Subcutaneous abdominal adipose tissue (tissue), 5 donors: Measurements from ENCODE around the gene GYG2.
"Not testable (repeated sequence)": the region's sequence is repeated elsewhere in the genome, so short reads cannot be mapped to it uniquely, and the experiment has no call there.

Experiments
- H3K27ac ChIP-seq: one replicate; pipeline ENCODE4 v1.7.0; 2013; ENCODE audit warnings: low read depth, mild to moderate bottlenecking, inconsistent platforms, low read length, moderate library complexity
- H3K27me3 ChIP-seq, 5 donors: one replicate each; pipeline ENCODE4 v1.7.0; 2013; ENCODE audit warnings: low read length in 5 of 5, inconsistent platforms in 1 of 5; ENCODE audit not compliant: control insufficient read depth in 5 of 5, insufficient read depth in 4 of 5
- H3K36me3 ChIP-seq, 5 donors: one replicate each; pipeline ENCODE4 v1.7.0; 2013; ENCODE audit warnings: low read length in 5 of 5; ENCODE audit not compliant: control insufficient read depth in 5 of 5, insufficient read depth in 5 of 5
- H3K4me1 ChIP-seq, 5 donors: one replicate each; pipeline ENCODE4 v1.7.0; 2013; ENCODE audit warnings: low read length in 5 of 5, mild to moderate bottlenecking in 3 of 5, moderate library complexity in 1 of 5; ENCODE audit not compliant: control insufficient read depth in 5 of 5, insufficient read depth in 5 of 5
- H3K4me3 ChIP-seq, 5 donors: one replicate each; pipeline ENCODE4 v1.7.0; 2013; ENCODE audit warnings: low read length in 5 of 5, low read depth in 1 of 5
- H3K9ac ChIP-seq, 5 donors: one replicate each; pipeline ENCODE4 v1.7.0; 2013; ENCODE audit warnings: low read length in 5 of 5, mild to moderate bottlenecking in 4 of 5, moderate library complexity in 3 of 5
- H3K9me3 ChIP-seq, 5 donors: one replicate each; pipeline ENCODE4 v1.7.0; 2013; ENCODE audit warnings: low read length in 5 of 5; ENCODE audit not compliant: control insufficient read depth in 5 of 5
- donor health status: healthy.
- donor health status: healthy.
- donor health status: healthy.
- donor health status: healthy.
- donor health status: healthy.

The GYG2 gene

GRCh38 chrX:2897311-2897689 is 68.6 kb downstream of the GYG2 start:
- peaks cover 2 to 27% (median 21%) of the 10 kb centered on the region in 5 donors for H3K4me1 ChIP-seq
- peaks cover 0 to 3% (median 0%) of the 10 kb centered on the region in 5 donors for H3K9me3 ChIP-seq
- no peak overlapping the region for H3K27ac ChIP-seq
- no peak overlapping the region for H3K4me3 ChIP-seq
- H3K27me3 ChIP-seq = no peaks in the 10 kb centered on the region
- no peak overlapping the region for H3K9ac ChIP-seq
- H3K36me3 ChIP-seq = no peaks in the 10 kb centered on the region

GRCh38 chrX:2897690-2898623 is 69.2 kb downstream of the GYG2 start:
- not testable (repeated sequence) for H3K36me3 ChIP-seq, H3K27ac ChIP-seq, H3K27me3 ChIP-seq, H3K9me3 ChIP-seq, H3K9ac ChIP-seq
- peaks cover 2 to 27% (median 21%) of the 10 kb centered on the region in 5 donors for H3K4me1 ChIP-seq
- peak overlapping the region in 2 of 5 donors; percentile 1 to 7 for H3K4me3 ChIP-seq

- H3K36me3 ChIP-seq = no peaks in the 10 kb centered on the region
- H3K4me3 ChIP-seq = no peak overlapping the region
- no peak overlapping the region for H3K27ac ChIP-seq
- H3K27me3 ChIP-seq = no peaks in the 10 kb centered on the region
- peaks cover 4 to 18% (median 9%) of the 10 kb centered on the region in 5 donors for H3K9me3 ChIP-seq
- H3K4me1 ChIP-seq = peaks cover 2 to 27% (median 21%) of the 10 kb centered on the region in 5 donors
- no peak overlapping the region for H3K9ac ChIP-seq
These were observed 70.2 kb downstream of the GYG2 start for GRCh38 chrX:2898846-2899512.

DNA sequence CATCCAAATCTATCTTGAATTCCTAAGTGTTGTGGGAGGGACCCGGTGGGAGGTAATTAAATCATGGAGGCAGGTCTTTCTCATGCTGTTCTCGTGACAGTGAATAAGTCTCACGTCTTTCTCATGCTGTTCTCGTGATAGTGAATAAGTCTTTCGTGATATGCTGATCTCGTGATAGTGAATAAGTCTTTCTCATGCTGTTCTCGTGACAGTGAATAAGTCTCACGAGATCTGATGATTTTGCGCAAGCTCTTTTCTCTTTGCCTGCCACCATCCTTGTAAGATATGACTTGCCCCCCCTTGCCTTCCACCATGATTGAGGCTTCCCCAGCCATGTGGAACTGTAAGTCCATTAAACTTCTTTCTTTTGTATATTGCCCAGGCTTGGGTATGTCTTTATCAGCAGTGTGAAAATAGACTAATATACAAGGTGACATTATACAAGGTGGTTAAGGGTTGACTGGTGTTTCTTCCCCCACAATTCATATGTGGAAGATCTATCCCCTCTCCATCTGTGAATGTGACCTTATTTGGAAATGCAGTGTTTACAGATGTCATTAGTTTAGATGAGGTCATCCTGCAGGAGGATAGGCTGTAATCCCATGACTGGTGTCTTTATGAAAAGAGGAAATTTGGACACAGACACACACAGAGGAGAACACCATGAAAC is 72.8 kb downstream of the GYG2 start:
- H3K27me3 ChIP-seq = no peaks in the 10 kb centered on the region
- H3K9me3 ChIP-seq = peaks cover 7 to 25% (median 18%) of the 10 kb centered on the region in 5 donors
- peaks cover 2 to 15% (median 14%) of the 10 kb centered on the region in 5 donors for H3K4me1 ChIP-seq
- H3K9ac ChIP-seq = no peak overlapping the region
- H3K36me3 ChIP-seq = no peaks in the 10 kb centered on the region
- no peak overlapping the region for H3K4me3 ChIP-seq
- no peak overlapping the region for H3K27ac ChIP-seq

DNA sequence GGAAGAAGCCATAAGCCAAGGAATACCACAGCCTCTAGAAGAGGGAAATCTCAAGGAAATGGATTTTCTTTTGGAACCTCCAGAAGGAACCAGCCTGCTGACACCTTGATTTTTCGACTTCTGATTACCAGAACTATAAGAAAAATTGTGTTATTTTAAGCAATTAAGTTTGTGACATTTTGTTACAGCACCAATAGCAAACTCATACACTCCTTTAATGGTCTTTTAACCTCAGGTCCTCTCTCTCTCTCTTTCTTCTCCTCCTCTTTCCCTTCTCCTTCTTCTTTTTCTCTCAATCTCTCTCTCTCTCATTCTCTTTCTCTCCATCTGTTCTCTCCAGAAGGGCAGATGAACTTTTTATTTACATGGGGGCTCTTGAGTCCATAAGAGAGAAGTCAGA is 74.1 kb downstream of the GYG2 start:
- Histone ChIP-seq H3K36me3 (peaks cover 0 to 8% (median 8%) of the 10 kb centered on the region in 5 donors), H3K9ac (no peak overlapping the region), H3K27ac (no peak overlapping the region), H3K4me1 (peaks cover 0 to 8% (median 6%) of the 10 kb centered on the region in 5 donors), H3K4me3 (no peak overlapping the region), H3K9me3 (peaks cover 7 to 25% (median 18%) of the 10 kb centered on the region in 5 donors), H3K27me3 (no peaks in the 10 kb centered on the region)

DNA sequence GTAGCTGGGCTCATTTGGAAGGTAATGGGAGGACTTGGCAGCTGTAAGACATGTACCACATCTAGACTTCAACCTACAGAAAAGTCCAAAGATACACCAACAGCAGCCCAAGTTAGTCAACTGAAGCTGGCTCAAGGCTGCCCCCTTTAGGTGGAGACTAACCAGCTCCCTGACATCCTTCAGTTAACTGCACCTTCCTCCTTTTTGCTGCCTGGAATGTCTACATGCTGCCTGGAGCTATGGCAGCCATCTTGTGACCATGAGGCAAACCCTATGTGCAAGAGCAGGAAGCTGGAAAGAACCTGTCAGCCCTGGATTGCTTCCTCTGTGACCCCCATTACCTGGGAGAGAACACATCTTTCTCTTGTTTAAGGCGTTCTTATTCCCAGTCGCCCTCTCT is 74.6 kb downstream of the GYG2 start:
- Histone ChIP-seq H3K36me3 (peaks cover 0 to 11% (median 8%) of the 10 kb centered on the region in 5 donors), H3K4me1 (peaks cover 0 to 2% (median 1%) of the 10 kb centered on the region in 5 donors), H3K9me3 (peaks cover 7 to 25% (median 18%) of the 10 kb centered on the region in 5 donors), H3K4me3 (peak overlapping the region in 1 of 5 donors; percentile 17), H3K9ac (no peak overlapping the region), H3K27me3 (no peaks in the 10 kb centered on the region), H3K27ac (no peak overlapping the region)

DNA sequence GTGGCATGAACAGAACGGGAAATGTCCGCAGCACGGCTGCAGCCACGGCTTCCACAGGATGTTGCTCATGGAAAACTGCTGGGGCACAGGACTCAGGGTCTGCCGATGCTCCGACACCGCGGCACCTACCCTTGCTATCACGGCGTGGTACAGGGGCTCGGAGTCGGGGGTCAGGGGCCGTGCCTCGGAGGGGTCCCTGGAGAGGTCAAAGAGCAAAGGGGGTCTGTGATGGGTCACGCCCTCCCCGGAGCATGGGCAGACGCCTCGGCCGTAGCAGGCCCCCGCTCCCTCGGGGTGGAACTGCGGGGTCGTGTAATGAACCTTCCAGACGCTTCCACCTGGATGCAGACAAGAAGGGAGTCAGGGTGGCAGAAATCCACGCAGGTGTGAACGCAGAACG is 78.6 kb downstream of the GYG2 start:
- no peaks in the 10 kb centered on the region for H3K4me1 ChIP-seq
- H3K9ac ChIP-seq = no peak overlapping the region

DNA sequence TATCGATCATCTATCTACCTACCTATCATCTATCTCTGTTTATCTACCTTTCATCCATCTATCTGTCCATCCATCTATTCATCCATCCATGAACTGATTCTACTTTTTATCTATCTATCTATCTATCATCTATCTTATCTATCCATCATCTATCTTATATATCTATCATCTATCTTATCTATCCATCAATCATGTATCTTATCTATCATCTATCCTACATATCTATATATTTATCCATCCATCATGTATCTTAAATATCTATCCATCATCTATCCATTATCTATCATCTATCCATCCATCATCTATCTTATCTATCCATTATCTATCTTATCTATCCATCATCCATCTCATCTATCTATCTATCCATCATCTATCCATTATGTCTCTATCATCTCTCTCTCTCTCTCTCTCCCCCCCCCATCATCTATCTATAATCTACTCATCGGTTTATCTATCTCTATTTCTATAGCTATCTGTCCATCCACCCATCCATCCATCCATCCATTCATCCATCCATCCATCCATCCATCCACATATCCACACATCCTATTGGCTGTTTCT is 79.5 kb downstream of the GYG2 start:
- Histone ChIP-seq H3K27me3 (no peaks in the 10 kb centered on the region), H3K27ac (no peak overlapping the region)

More for the DNA sequence above, 78.6 kb downstream of the GYG2 start:
- no peak overlapping the region for H3K4me3 ChIP-seq
- H3K27ac ChIP-seq = no peak overlapping the region
- H3K27me3 ChIP-seq = no peaks in the 10 kb centered on the region
- peaks cover 7 to 23% (median 18%) of the 10 kb centered on the region in 5 donors for H3K9me3 ChIP-seq
- peaks cover 0 to 14% (median 13%) of the 10 kb centered on the region in 5 donors for H3K36me3 ChIP-seq

GRCh38 chrX:2910109-2910508 is 81.4 kb downstream of the GYG2 start:
- Histone ChIP-seq H3K4me1 (no peaks in the 10 kb centered on the region), H3K27ac (no peak overlapping the region), H3K9me3 (no peaks in the 10 kb centered on the region), H3K4me3 (no peak overlapping the region), H3K36me3 (peaks cover 0 to 25% (median 13%) of the 10 kb centered on the region in 5 donors), H3K9ac (no peak overlapping the region), H3K27me3 (no peaks in the 10 kb centered on the region)

More for the DNA sequence above, 79.5 kb downstream of the GYG2 start:
- no peaks in the 10 kb centered on the region for H3K4me1 ChIP-seq
- peaks cover 0 to 17% (median 13%) of the 10 kb centered on the region in 5 donors for H3K36me3 ChIP-seq
- H3K9me3 ChIP-seq = peaks cover 6 to 18% (median 15%) of the 10 kb centered on the region in 5 donors
- no peak overlapping the region for H3K9ac ChIP-seq
- H3K4me3 ChIP-seq = no peak overlapping the region
